Mucosa of descending colon (tissue), 3 donors: ENCODE results near the gene COMMD6. TPM values are rescaled to one million over a fixed set of nuclear protein-coding genes. Genes with fewer than 3 reads are reported as not detected.
"Not testable (repeated sequence)": the region's sequence is repeated elsewhere in the genome, so short reads cannot be mapped to it uniquely, and the experiment has no call there.

ENCODE experiments used
- ATAC-seq: fragments of 200-7000 bp; cut with Tn5 transposase; one replicate; pipeline ENCODE4 v1.9.1; 2020; ENCODE audit warnings: mild to moderate bottlenecking, moderate library complexity
- DNase-seq, 3 donors: peaks; one replicate each; pipeline ENCODE4 v3.0.0-alpha.2; 2020
- H3K36me3 ChIP-seq: fragments of 200-600 bp; one replicate; pipeline ENCODE4 v1.8.0; 2021; ENCODE audit warnings: low read depth, mild to moderate bottlenecking
- H3K4me1 ChIP-seq: fragments of 200-600 bp; one replicate; pipeline ENCODE4 v1.8.0; 2021; ENCODE audit warnings: low read depth, mild to moderate bottlenecking
- H3K4me3 ChIP-seq: fragments of 200-600 bp; one replicate; pipeline ENCODE4 v1.8.0; 2021; ENCODE audit warnings: mild to moderate bottlenecking
- H3K9me3 ChIP-seq: fragments of 200-600 bp; one replicate; pipeline ENCODE4 v1.8.0; 2021; ENCODE audit warnings: mild to moderate bottlenecking
- intact Hi-C, 2 donors: fragments of 100-400 bp; cut with DNase I in 1 of 2; cut with micrococcal nuclease in 1 of 2; formaldehyde crosslinking; loops; one replicate each; pipeline versions ENCODE4 v1.11.0 to v1.11.1; 2022; cut with DNase I, micrococcal nuclease
- total RNA-seq, 3 donors: library from RNA; stranded (reverse); fragmentation: NEBNext Ultra II Directional in 2 of 3; extraction: Animal tissue kit (Norgen Biotek cat#: 25700) in 2 of 3; gene quantifications; one replicate each; pipeline versions ENCODE4 v1.2.1 to v1.2.4, GENCODE V29; 2021 to 2023
- TF ChIP-seq, protein P1 (sequence below): fragments of 200-600 bp; IDR thresholded peaks from one replicate; pipeline ENCODE4 v1.8.0; 2022; ENCODE audit warnings: antibody characterized with exemption, mild to moderate bottlenecking
- donor health status: DM: no; HTN: no; CAD: no; lungs with moderate emphysema.
- donor health status: DM: no; HTN: no; CAD: no.
- donor health status: DM: no; HTN: yes; CAD: no.

COMMD6 gene
- total RNA-seq, 3 donors from 2014 or later: 97.9 to 192 (median 132) TPM

DNA sequence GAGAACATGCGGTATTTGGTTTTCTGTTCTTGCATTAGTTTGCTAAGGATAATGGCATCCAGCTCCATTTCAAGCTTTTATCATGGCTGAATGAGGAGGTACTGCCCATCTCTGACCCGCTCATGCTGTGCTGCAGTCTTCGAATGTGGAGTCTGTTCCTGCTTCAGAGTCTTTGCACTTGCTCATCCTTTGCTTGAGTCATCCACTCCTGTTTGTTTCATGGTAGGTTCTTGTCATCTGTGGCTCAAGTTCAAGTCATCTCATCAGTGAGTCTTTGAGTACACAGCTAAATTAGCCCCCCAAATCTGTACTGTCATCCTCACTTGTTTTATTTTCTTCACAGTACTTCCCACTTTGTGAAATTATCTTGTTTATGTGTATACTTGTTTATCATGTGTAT is 17.3 kb upstream of the COMMD6 start:
- Histone ChIP-seq H3K36me3 (no peaks in the 10 kb centered on the region), H3K9me3 (no peaks in the 10 kb centered on the region), H3K4me3 (no peak overlapping the region), H3K4me1 (peaks cover 5% of the 10 kb centered on the region)
- DNase-seq (no peak), ATAC-seq (no peak)
- intact Hi-C loops: no loop called here
- TF ChIP-seq, protein P1, sequence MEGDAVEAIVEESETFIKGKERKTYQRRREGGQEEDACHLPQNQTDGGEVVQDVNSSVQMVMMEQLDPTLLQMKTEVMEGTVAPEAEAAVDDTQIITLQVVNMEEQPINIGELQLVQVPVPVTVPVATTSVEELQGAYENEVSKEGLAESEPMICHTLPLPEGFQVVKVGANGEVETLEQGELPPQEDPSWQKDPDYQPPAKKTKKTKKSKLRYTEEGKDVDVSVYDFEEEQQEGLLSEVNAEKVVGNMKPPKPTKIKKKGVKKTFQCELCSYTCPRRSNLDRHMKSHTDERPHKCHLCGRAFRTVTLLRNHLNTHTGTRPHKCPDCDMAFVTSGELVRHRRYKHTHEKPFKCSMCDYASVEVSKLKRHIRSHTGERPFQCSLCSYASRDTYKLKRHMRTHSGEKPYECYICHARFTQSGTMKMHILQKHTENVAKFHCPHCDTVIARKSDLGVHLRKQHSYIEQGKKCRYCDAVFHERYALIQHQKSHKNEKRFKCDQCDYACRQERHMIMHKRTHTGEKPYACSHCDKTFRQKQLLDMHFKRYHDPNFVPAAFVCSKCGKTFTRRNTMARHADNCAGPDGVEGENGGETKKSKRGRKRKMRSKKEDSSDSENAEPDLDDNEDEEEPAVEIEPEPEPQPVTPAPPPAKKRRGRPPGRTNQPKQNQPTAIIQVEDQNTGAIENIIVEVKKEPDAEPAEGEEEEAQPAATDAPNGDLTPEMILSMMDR: no peak

- intact Hi-C loops: no loop called here
- peaks cover 5% of the 10 kb centered on the region for H3K4me1 ChIP-seq
- TF ChIP-seq, protein P1: no peak
- no peak overlapping the region for H3K4me3 ChIP-seq
- no peaks in the 10 kb centered on the region for H3K9me3 ChIP-seq
- no peak for DNase-seq
- H3K36me3 ChIP-seq: peaks cover under 1% of the 10 kb centered on the region
- ATAC-seq: no peak
Measured at GRCh38 chr13:75554464-75554863, 16.8 kb upstream of the COMMD6 start.

- H3K4me3 ChIP-seq: peak overlapping the region; percentile 88
- peaks cover 5% of the 10 kb centered on the region for H3K36me3 ChIP-seq
- TF ChIP-seq, protein P1: no peak
- ATAC-seq (peak; percentile 40), DNase-seq (peak in 1 of 3 donors; percentile 60)
- intact Hi-C loops: no loop called here
- no peaks in the 10 kb centered on the region for H3K9me3 ChIP-seq
- peaks cover 10% of the 10 kb centered on the region for H3K4me1 ChIP-seq
Measured at GRCh38 chr13:75550159-75550567, 12.5 kb upstream of the COMMD6 start.

GRCh38 chr13:75549262-75550158 is 11.9 kb upstream of the COMMD6 start, which contains the start of gene UCHL3:
Gene UCHL3, plus strand, starts transcription at chr13:75549791. Its CDS starts 30 bp downstream, at chr13:75549821.
- ATAC-seq (peak; percentile 97), DNase-seq (peak; percentile 98 to 99 (median 98))
- peaks cover 10% of the 10 kb centered on the region for H3K4me1 ChIP-seq
- peak within 1 kb of the TSS; percentile 88 for H3K4me3 ChIP-seq
- no peaks in the 10 kb centered on the region for H3K9me3 ChIP-seq
- intact Hi-C loops: loop anchor here in 1 of 2 donors (10.0 kb wide), 1 partner anchor 65 kb away; the partner anchor contains the start of gene TBC1D4
- H3K36me3 ChIP-seq: peaks cover 5% of the 10 kb centered on the region
- TF ChIP-seq, protein P1: peak; percentile 87

GRCh38 chr13:75547917-75548316 is 10.3 kb upstream of the COMMD6 start:
- intact Hi-C loops: loop anchor here in 1 of 2 donors (10.0 kb wide), 1 partner anchor 63 kb away; the partner anchor contains the start of gene TBC1D4
- Histone ChIP-seq H3K4me1 (peaks cover 10% of the 10 kb centered on the region), H3K9me3 (no peaks in the 10 kb centered on the region), H3K4me3 (no peak overlapping the region), H3K36me3 (peaks cover 5% of the 10 kb centered on the region)
- TF ChIP-seq, protein P1: no peak
- DNase-seq (no peak), ATAC-seq (no peak)

DNA sequence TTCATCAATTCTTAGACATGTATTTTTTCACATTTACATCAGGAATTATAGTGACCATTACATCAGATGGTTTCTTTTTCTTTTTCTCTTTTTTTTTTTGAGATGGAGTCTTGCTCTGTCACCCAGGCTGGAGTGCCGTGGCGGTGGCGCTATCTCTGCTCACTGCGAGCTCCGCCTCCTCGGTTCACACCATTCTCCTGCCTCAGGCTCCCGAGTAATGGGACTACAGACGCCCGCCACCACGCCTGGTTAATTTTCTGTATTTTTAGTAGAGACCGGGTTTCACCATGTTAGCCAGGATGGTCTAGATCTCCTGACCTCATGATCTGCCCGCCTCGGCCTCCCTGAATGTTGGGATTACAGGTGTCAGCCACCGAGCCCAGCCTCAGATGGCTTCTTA is 7.7 kb upstream of the COMMD6 start:
- not testable (repeated sequence) for H3K9me3 ChIP-seq, H3K36me3 ChIP-seq, H3K4me3 ChIP-seq, H3K4me1 ChIP-seq, ATAC-seq, DNase-seq
- intact Hi-C loops: loop anchor here in 1 of 2 donors (10.0 kb wide), 1 partner anchor 61 kb away; the partner anchor contains the start of gene TBC1D4
